DND-41 (cell line): ENCODE results near the gene DIAPH2.

Experiments
- EZH2 ChIP-seq: IDR thresholded peaks from 3 replicates; pipeline ENCODE4 v1.6.1; 2012; ENCODE audit warnings: borderline replicate concordance, low read depth, mild to moderate bottlenecking, moderate library complexity, low read length, inconsistent platforms; ENCODE audit not compliant: severe bottlenecking
- TF ChIP-seq, protein P1 (sequence below): IDR thresholded peaks from 2 replicates; pipeline ENCODE4 v1.5.1; 2012; ENCODE audit warnings: borderline replicate concordance, low read length, moderate library complexity, mild to moderate bottlenecking; ENCODE audit not compliant: poor library complexity, severe bottlenecking; ENCODE audit errors: extremely low read depth

DNA sequence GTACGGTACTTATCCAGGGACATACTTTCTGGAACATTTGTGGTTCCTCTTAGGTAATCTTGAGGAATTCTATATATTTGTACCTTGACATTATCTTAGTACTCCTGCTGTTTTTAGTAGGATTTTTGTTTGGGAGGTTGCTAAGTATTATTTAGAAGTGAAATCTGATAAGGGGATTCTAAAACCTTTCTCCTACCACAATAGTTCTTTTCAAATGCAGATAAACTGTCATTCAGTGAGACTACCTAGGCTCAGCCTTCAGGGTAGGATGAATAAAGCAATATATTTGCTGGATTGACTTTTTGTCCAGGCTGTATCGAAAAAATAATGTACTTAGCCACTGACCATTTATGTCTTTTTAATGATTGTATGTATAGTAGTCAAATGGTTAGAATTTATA lies 25.4 kb downstream of the DIAPH2 start:
- TF ChIP-seq, protein P1, sequence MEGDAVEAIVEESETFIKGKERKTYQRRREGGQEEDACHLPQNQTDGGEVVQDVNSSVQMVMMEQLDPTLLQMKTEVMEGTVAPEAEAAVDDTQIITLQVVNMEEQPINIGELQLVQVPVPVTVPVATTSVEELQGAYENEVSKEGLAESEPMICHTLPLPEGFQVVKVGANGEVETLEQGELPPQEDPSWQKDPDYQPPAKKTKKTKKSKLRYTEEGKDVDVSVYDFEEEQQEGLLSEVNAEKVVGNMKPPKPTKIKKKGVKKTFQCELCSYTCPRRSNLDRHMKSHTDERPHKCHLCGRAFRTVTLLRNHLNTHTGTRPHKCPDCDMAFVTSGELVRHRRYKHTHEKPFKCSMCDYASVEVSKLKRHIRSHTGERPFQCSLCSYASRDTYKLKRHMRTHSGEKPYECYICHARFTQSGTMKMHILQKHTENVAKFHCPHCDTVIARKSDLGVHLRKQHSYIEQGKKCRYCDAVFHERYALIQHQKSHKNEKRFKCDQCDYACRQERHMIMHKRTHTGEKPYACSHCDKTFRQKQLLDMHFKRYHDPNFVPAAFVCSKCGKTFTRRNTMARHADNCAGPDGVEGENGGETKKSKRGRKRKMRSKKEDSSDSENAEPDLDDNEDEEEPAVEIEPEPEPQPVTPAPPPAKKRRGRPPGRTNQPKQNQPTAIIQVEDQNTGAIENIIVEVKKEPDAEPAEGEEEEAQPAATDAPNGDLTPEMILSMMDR = no peak
- TF ChIP-seq EZH2 = no peak
